ENCODE results near the gene ANKFN1. TPM values are rescaled to one million over a fixed set of nuclear protein-coding genes. Genes with fewer than 3 reads are reported as not detected.

ANKFN1 gene
- total and polyA plus RNA-seq, 3 donors from 2014 or later, result 3.7 to 11.4 (median 5.1) TPM

DNA sequence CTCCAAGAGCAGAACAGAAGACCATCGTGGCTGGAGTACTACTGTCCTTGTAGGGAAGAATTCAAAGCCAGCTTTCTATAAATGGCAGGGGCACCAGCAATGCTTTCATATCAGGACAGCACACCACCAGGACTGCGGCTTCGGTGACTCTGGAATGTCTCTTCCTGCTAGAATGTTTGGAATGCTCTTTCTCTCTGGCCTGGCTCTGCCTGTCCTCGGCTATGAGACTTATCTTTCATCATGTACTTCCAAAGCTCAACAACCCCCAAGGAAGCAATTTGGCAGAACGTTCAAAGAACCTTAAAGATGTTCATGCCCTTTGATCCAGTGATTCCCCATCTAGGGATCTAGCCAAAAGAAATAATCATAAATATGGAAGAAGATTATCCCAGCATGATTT is 387.6 kb downstream of the ANKFN1 start:
- Histone ChIP-seq H3K4me1 (no peaks in the 10 kb centered on the region), H3K9me3 (no peaks in the 10 kb centered on the region), H3K4me3 (no peak overlapping the region), H3K27ac (no peak overlapping the region), H3K27me3 (no peaks in the 10 kb centered on the region), H3K36me3 (ENCODE audit: low read depth, missing control alignments) (no peaks in the 10 kb centered on the region)
- intact Hi-C loops (cut with DNase I; ENCODE audit: low total_unique reads), result no loop called here
- WGBS, 2 donors, result 47% methylated on average over 5 of the region's 5 CpGs
- DNase-seq, result no peak
- TF ChIP-seq, protein P1, sequence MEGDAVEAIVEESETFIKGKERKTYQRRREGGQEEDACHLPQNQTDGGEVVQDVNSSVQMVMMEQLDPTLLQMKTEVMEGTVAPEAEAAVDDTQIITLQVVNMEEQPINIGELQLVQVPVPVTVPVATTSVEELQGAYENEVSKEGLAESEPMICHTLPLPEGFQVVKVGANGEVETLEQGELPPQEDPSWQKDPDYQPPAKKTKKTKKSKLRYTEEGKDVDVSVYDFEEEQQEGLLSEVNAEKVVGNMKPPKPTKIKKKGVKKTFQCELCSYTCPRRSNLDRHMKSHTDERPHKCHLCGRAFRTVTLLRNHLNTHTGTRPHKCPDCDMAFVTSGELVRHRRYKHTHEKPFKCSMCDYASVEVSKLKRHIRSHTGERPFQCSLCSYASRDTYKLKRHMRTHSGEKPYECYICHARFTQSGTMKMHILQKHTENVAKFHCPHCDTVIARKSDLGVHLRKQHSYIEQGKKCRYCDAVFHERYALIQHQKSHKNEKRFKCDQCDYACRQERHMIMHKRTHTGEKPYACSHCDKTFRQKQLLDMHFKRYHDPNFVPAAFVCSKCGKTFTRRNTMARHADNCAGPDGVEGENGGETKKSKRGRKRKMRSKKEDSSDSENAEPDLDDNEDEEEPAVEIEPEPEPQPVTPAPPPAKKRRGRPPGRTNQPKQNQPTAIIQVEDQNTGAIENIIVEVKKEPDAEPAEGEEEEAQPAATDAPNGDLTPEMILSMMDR (IDR thresholded peaks at IDR 0.05), result no peak
- no peak for TF ChIP-seq POLR2A (IDR thresholded peaks at IDR 0.05)

DNA sequence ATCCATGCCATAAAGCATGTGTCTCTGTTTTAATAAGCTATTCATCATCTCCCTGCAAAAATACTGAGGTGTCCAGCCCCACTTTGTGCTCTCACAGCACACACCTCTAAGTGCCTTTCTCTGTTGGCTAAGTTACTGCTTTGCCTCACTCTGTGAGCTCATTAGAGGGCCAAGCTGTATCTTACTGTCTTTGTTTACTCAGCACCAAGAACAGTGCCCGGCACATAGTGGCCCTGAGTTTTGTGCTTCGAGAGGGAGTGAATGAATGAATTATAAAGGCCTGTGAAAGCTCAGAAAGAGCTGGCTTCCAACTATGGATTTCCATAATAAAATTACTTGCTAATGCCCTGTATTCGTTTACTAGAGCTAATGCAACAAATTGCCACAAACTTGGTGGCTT is 390.0 kb downstream of the ANKFN1 start:
- H3K36me3 ChIP-seq (ENCODE audit: low read depth, missing control alignments), result no peaks in the 10 kb centered on the region
- no peak overlapping the region for H3K4me3 ChIP-seq
- 46 to 47% methylated on average over 3 of the region's 3 CpGs for WGBS, 2 donors

DNA sequence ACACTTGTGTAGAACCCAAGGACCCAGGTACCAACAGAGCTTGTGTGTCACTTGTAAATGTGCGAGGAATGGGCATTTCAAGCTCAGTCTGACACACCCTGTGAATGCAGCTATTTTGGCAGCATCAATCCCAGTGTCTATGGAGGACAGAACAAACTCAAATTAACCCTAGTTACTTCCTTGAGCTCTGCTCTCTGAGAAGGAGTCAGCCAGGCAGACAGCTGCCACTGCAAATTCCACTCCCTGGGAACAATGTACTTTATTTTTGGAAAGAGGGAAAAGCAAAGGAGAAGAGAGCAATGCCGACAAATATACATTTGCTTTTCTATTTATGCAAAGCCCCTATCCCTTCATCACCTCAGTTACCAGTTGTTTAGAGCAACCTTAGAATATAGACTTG is 391.8 kb downstream of the ANKFN1 start:
- Histone ChIP-seq H3K27me3 (no peaks in the 10 kb centered on the region), H3K27ac (no peak overlapping the region), H3K4me3 (no peak overlapping the region), H3K36me3 (ENCODE audit: low read depth, missing control alignments) (no peaks in the 10 kb centered on the region), H3K4me1 (no peaks in the 10 kb centered on the region), H3K9me3 (no peaks in the 10 kb centered on the region)
- 63 to 71% methylated on average over 2 of the region's 2 CpGs for WGBS, 2 donors
- TF ChIP-seq, protein P1 (IDR thresholded peaks at IDR 0.05), result no peak
- TF ChIP-seq POLR2A (IDR thresholded peaks at IDR 0.05), result no peak
- intact Hi-C loops (cut with DNase I; ENCODE audit: low total_unique reads), result no loop called here
- no peak for DNase-seq

More for the DNA sequence above, 390.0 kb downstream of the ANKFN1 start:
- Histone ChIP-seq H3K9me3 (no peaks in the 10 kb centered on the region), H3K27me3 (no peaks in the 10 kb centered on the region), H3K27ac (no peak overlapping the region), H3K4me1 (no peaks in the 10 kb centered on the region)
- DNase-seq, result no peak
- TF ChIP-seq, protein P1 (IDR thresholded peaks at IDR 0.05), result no peak
- TF ChIP-seq POLR2A (IDR thresholded peaks at IDR 0.05), result no peak
- intact Hi-C loops (cut with DNase I; ENCODE audit: low total_unique reads), result no loop called here

DNA sequence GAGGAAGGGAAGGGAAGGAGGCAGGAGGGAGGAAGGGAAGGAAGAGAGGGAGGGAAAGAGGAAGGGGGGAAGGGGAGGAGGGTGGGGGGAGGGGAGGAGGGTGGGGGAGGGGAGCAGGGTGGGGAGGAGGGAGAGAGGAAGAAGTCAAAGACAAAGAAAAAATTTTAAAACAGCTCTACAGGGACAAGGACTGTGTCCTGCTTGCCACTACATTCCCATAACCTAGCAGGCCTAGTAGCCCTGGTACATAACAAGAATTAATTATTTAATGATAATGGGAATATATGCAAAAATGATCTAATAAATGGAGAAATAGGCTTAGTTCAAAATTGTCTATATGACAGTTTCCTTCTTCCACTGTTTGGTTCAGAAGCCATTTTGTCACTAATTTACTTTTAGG is 392.7 kb downstream of the ANKFN1 start:
- no peaks in the 10 kb centered on the region for H3K9me3 ChIP-seq
- H3K36me3 ChIP-seq (ENCODE audit: low read depth, missing control alignments), result no peaks in the 10 kb centered on the region
- TF ChIP-seq, protein P1 (IDR thresholded peaks at IDR 0.05), result no peak
- no peak for TF ChIP-seq POLR2A (IDR thresholded peaks at IDR 0.05)
- intact Hi-C loops (cut with DNase I; ENCODE audit: low total_unique reads), result no loop called here
- no peak overlapping the region for H3K4me3 ChIP-seq
- no peak overlapping the region for H3K27ac ChIP-seq
- no peaks in the 10 kb centered on the region for H3K4me1 ChIP-seq
- no peak for DNase-seq
- H3K27me3 ChIP-seq, result no peaks in the 10 kb centered on the region

DNA sequence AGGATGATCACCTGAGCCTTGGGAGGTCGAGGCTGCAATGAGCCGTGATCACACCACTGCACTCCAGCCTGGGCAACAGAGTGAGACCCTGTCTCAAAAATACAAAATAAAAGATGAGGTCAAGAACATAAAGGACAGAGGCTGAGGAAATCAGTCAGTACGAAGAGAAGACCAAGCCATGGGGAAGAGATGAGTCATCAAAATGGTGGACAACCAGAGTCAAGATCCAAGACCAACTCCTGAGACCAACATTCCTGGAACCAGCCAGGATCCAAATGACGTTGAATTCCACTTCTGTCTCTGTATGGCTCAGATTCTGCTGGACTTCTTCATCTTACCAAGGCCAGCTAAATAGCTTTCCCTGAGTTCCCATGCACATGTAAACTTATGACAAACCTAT is 395.4 kb downstream of the ANKFN1 start:
- no peak overlapping the region for H3K27ac ChIP-seq
- no peaks in the 10 kb centered on the region for H3K36me3 ChIP-seq (ENCODE audit: low read depth, missing control alignments)
- TF ChIP-seq, protein P1 (IDR thresholded peaks at IDR 0.05), result no peak
- TF ChIP-seq POLR2A (IDR thresholded peaks at IDR 0.05), result no peak
- WGBS, 2 donors, result 88 to 99% methylated on average over 4 of the region's 4 CpGs
- no peaks in the 10 kb centered on the region for H3K27me3 ChIP-seq
- intact Hi-C loops (cut with DNase I; ENCODE audit: low total_unique reads), result no loop called here
- H3K4me1 ChIP-seq, result no peaks in the 10 kb centered on the region
- no peak for DNase-seq
- no peaks in the 10 kb centered on the region for H3K9me3 ChIP-seq
- no peak overlapping the region for H3K4me3 ChIP-seq
